HTERT RPE-1 (cell line): ENCODE results near the gene TREM2.
"Not testable (repeated sequence)": the region's sequence is repeated elsewhere in the genome, so short reads cannot be mapped to it uniquely, and the experiment has no call there.

ENCODE experiments used
- in situ Hi-C: fragments of 300-500 bp; cut with MboI; formaldehyde crosslinking; loops from 4 replicates; pipeline ENCODE4 v1.14.3; 2020; ENCODE audit warnings: low sequenced_read_pairs

The TREM2 gene

GRCh38 chr6:41156001-41156400 lies 6.9 kb downstream of the TREM2 start:
- in situ Hi-C loops: no loop called here

GRCh38 chr6:41155132-41155805 lies 7.6 kb downstream of the TREM2 start:
- in situ Hi-C loops: no loop called here

- in situ Hi-C loops: no loop called here
These were observed 8.8 kb downstream of the TREM2 start, which contains the start of gene TREML1 for GRCh38 chr6:41153992-41154625. TSS of gene TREML1 (minus strand) at chr6:41154347. CDS start at chr6:41154288, 59 bp downstream.

GRCh38 chr6:41153451-41153850 lies 9.5 kb downstream of the TREM2 start:
- in situ Hi-C loops: no loop called here

GRCh38 chr6:41150671-41151070 lies 12.2 kb downstream of the TREM2 start:
- in situ Hi-C loops: no loop called here

- in situ Hi-C loops: no loop called here
These were observed 15.0 kb downstream of the TREM2 start for GRCh38 chr6:41147917-41148316.

GRCh38 chr6:41136911-41137310 lies 26.0 kb downstream of the TREM2 start:
- in situ Hi-C loops: no loop called here

GRCh38 chr6:41135062-41135832 lies 27.7 kb downstream of the TREM2 start:
- in situ Hi-C loops: no loop called here

GRCh38 chr6:41132254-41132653 lies 30.7 kb downstream of the TREM2 start:
- in situ Hi-C loops: no loop called here

GRCh38 chr6:41125282-41125681 lies 37.6 kb downstream of the TREM2 start:
- in situ Hi-C loops: no loop called here

GRCh38 chr6:41122918-41123317 lies 40.0 kb downstream of the TREM2 start:
- in situ Hi-C loops: no loop called here

- in situ Hi-C loops: no loop called here
These were observed 40.5 kb downstream of the TREM2 start for GRCh38 chr6:41122373-41122772.

- in situ Hi-C loops: no loop called here
These were observed 42.9 kb downstream of the TREM2 start for GRCh38 chr6:41120058-41120457.

- in situ Hi-C loops: no loop called here
These were observed 43.4 kb downstream of the TREM2 start for GRCh38 chr6:41119508-41119907.

- in situ Hi-C loops: not testable (repeated sequence)
These were observed 47.9 kb downstream of the TREM2 start for GRCh38 chr6:41115027-41115426.

GRCh38 chr6:41111017-41111416 lies 51.9 kb downstream of the TREM2 start:
- in situ Hi-C loops: no loop called here
